ENCODE results near the gene MSGN1.

GRCh38 chr2:17843457-17843856 is 27.2 kb downstream of the MSGN1 start:
- TF ChIP-seq CTCF (IDR thresholded peaks at IDR 0.05; ENCODE audit: extremely low read depth in 1 of 2, insufficient read depth in 1 of 2, low read depth in 1 of 2, low read length in 2 of 2) (no peak), MYC (IDR thresholded peaks at IDR 0.05; ENCODE audit: low read depth, low read length) (no peak), POLR2AphosphoS5 (IDR thresholded peaks at IDR 0.05; ENCODE audit: insufficient read depth, low read depth, low read length) (no peak), MAX (IDR thresholded peaks at IDR 0.05; ENCODE audit: insufficient read depth, insufficient read length) (no peak)
